Ascending aorta (tissue), 2 donors: ENCODE results near the gene SIK3. TPM values are rescaled to one million over a fixed set of nuclear protein-coding genes. Genes with fewer than 3 reads are reported as not detected.

Experiments
- DNase-seq, 2 donors: peaks; one replicate each; pipeline ENCODE4 v3.0.0-alpha.2; 2019; ENCODE audit warnings: low spot score in 2 of 2
- H3K27ac ChIP-seq, 2 donors: fragments of 200-600 bp; sonication (generic); one replicate each; pipeline ENCODE4 v1.5.1; 2016 to 2017; ENCODE audit warnings: mild to moderate bottlenecking in 1 of 2
- H3K27me3 ChIP-seq: fragments of 200-600 bp; sonication (generic); one replicate; pipeline ENCODE4 v1.5.1; 2017
- H3K36me3 ChIP-seq, 2 donors: fragments of 200-600 bp; sonication (generic); one replicate each; pipeline ENCODE4 v1.5.1; 2016
- H3K4me1 ChIP-seq, 2 donors: fragments of 200-600 bp; sonication (generic); one replicate each; pipeline ENCODE4 v1.5.1; 2016 to 2017; ENCODE audit warnings: mild to moderate bottlenecking in 1 of 2
- H3K4me3 ChIP-seq, 2 donors: fragments of 200-600 bp; sonication (generic); one replicate each; pipeline ENCODE4 v1.5.1; 2016 to 2017; ENCODE audit warnings: mild to moderate bottlenecking in 1 of 2
- H3K9me3 ChIP-seq, 2 donors: fragments of 200-600 bp; sonication (generic); one replicate each; pipeline ENCODE4 v1.5.1; 2016
- intact Hi-C: fragments of 100-400 bp; cut with DNase I; formaldehyde crosslinking; loops from one replicate; pipeline ENCODE4 v1.15.1; 2023
- total RNA-seq: library from RNA; depleted of rRNA; stranded (reverse); fragments of >200 nt; gene quantifications from one replicate; pipeline ENCODE4 v1.1.0, GENCODE V29; 2016
- TF ChIP-seq, protein P1 (sequence below), 3 experiments: fragments of 200-600 bp in 2 of 3; fragments of 450-650 bp in 1 of 3; sonication (generic) in 2 of 3; IDR thresholded peaks; one replicate each; pipeline ENCODE4 v1.5.1; 2016 to 2019; ENCODE audit warnings: antibody characterized with exemption in 3 of 3, mild to moderate bottlenecking in 1 of 3, moderate library complexity in 1 of 3

SIK3 gene
- total RNA-seq, 1 donor from 2014 or later, result 22.5 TPM

DNA sequence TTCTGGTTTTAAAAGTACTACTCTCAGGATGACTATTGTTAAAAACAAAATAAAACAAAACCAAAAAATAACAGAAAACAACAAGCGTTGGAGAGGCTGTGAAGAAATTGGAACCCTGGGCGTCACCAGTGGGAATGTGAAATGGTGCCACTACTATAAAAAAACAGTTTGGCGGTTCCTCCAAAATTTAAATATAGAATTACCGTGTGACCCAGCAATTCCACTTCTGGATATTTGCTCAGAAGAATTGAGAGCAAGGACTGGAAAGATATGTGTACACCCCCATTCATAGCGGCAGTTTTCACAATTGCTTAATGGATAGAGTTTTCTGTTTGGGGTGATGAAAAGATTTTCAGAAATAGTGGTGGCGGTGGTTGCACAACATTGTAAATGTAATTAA lies 283.7 kb downstream of the SIK3 start:
- TF ChIP-seq, protein P1, sequence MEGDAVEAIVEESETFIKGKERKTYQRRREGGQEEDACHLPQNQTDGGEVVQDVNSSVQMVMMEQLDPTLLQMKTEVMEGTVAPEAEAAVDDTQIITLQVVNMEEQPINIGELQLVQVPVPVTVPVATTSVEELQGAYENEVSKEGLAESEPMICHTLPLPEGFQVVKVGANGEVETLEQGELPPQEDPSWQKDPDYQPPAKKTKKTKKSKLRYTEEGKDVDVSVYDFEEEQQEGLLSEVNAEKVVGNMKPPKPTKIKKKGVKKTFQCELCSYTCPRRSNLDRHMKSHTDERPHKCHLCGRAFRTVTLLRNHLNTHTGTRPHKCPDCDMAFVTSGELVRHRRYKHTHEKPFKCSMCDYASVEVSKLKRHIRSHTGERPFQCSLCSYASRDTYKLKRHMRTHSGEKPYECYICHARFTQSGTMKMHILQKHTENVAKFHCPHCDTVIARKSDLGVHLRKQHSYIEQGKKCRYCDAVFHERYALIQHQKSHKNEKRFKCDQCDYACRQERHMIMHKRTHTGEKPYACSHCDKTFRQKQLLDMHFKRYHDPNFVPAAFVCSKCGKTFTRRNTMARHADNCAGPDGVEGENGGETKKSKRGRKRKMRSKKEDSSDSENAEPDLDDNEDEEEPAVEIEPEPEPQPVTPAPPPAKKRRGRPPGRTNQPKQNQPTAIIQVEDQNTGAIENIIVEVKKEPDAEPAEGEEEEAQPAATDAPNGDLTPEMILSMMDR (IDR thresholded peaks at IDR 0.05), result no peak
- intact Hi-C loops, result no loop called here
- Histone ChIP-seq H3K36me3 (no peaks in the 10 kb centered on the region), H3K9me3 (no peaks in the 10 kb centered on the region), H3K27ac (peak overlapping the region in 1 of 2 donors; percentile 66), H3K4me1 (no peaks in the 10 kb centered on the region), H3K27me3 (no peaks in the 10 kb centered on the region), H3K4me3 (no peak overlapping the region)
- no peak for DNase-seq

DNA sequence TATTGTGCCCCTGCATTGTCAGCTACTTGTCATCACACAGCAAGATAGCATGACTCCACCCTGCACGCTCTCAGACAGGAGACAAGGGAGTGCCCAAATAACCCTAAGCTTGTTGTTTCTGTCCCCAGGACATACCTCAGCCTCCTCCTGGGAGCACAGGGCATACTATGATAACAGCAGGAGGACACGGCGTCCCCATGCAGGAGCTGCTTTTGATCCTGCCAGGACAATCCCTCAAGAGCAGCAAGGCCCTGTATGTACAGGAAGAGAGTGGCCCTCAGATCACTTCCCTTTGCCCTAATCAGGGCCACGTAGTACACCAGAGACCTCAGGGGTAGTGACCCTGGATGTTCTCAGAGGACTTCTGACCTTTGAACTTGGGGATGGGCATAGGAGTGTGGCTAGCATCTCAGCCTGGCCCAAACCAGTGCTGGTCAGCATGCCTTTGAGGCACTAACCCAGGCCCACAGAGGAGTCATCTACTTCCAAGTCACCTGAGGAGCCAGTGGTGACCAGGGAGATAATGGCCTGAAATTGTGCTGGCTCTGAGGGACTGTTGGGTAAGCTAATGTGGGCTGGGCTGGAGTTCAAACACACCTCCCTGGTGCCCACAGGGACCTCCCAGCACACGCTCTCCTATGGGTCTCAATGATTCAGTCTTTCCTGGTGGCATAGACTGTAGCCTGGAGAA lies 284.3 kb downstream of the SIK3 start:
- DNase-seq, result no peak
- TF ChIP-seq, protein P1 (IDR thresholded peaks at IDR 0.05), result no peak
- H3K27ac ChIP-seq, result peak overlapping the region in 1 of 2 donors; percentile 66
- intact Hi-C loops, result no loop called here
- H3K9me3 ChIP-seq, result no peaks in the 10 kb centered on the region
- H3K36me3 ChIP-seq, result no peaks in the 10 kb centered on the region
- no peak overlapping the region for H3K4me3 ChIP-seq
- no peaks in the 10 kb centered on the region for H3K4me1 ChIP-seq
- no peaks in the 10 kb centered on the region for H3K27me3 ChIP-seq

DNA sequence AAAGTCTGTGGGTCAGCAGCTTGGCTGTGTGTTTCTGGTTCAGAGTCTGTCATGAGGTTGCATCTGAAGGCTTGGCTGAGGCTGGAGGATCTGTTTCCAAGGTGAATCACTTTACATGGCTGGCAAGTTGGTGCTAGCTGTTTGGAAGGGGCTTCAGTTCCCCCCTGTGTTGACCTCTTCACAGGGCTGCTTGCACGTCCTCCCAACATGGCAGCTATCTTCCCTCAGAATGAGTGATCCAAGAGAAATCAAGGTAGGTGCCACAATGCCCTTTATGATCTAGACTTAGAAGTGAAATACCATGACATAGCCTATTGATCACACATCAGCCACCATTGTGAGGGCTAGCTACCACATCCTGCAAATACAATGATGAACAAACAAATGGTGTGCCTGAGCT lies 285.1 kb downstream of the SIK3 start:
- H3K27ac ChIP-seq, result peak overlapping the region in 1 of 2 donors; percentile 2
- TF ChIP-seq, protein P1 (IDR thresholded peaks at IDR 0.05), result no peak
- H3K27me3 ChIP-seq, result no peaks in the 10 kb centered on the region
- H3K36me3 ChIP-seq, result no peaks in the 10 kb centered on the region
- no peaks in the 10 kb centered on the region for H3K9me3 ChIP-seq
- H3K4me1 ChIP-seq, result no peaks in the 10 kb centered on the region
- no peak overlapping the region for H3K4me3 ChIP-seq
- intact Hi-C loops, result no loop called here
- DNase-seq, result no peak

GRCh38 chr11:116812109-116812508 lies 286.1 kb downstream of the SIK3 start:
- intact Hi-C loops, result no loop called here
- no peaks in the 10 kb centered on the region for H3K36me3 ChIP-seq
- DNase-seq, result no peak

DNA sequence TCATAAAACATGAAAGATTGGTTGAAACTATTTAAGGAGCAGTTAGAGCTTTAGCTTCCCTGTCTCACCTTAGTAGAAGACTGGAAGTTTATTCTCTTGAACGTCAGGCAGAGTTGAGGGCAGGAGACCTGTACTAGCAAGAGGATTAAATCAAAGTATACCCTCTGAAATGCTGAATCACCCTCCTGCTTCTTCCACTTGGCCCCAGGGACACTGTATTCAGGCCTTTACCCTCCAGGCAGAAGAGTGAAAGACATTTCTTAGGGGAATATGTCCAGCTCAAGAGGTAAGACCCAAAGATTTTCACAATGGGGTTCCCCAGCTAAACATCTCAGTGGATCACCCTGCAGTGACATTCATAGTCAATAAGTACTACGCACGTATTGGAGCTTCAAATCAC lies 287.0 kb downstream of the SIK3 start:
- no peaks in the 10 kb centered on the region for H3K36me3 ChIP-seq
- no peaks in the 10 kb centered on the region for H3K27me3 ChIP-seq
- H3K4me1 ChIP-seq, result no peaks in the 10 kb centered on the region
- no peak for DNase-seq
- intact Hi-C loops, result no loop called here
- no peak overlapping the region for H3K27ac ChIP-seq
- H3K4me3 ChIP-seq, result no peak overlapping the region
- no peaks in the 10 kb centered on the region for H3K9me3 ChIP-seq
- TF ChIP-seq, protein P1 (IDR thresholded peaks at IDR 0.05), result no peak

More at GRCh38 chr11:116812109-116812508, 286.1 kb downstream of the SIK3 start:
- Histone ChIP-seq H3K9me3 (no peaks in the 10 kb centered on the region), H3K27me3 (no peaks in the 10 kb centered on the region), H3K4me3 (no peak overlapping the region), H3K4me1 (no peaks in the 10 kb centered on the region), H3K27ac (no peak overlapping the region)
- TF ChIP-seq, protein P1 (IDR thresholded peaks at IDR 0.05), result no peak
